Measurements from ENCODE around the gene GLIS1. TPM values are rescaled to one million over a fixed set of nuclear protein-coding genes. Genes with fewer than 3 reads are reported as not detected.
A peak's percentile ranks its signal among the peaks of the same experiment; 100 is the strongest.

The GLIS1 gene
- total RNA-seq, 1 donor from 2014 or later: not detected

- no peak for TF ChIP-seq CTCF (IDR thresholded peaks at IDR 0.05)
- H3K27ac ChIP-seq: no peak overlapping the region
- no peak overlapping the region for H3K4me3 ChIP-seq
- peaks cover 0 to 5% of the 10 kb centered on the region in 2 donors for H3K9me3 ChIP-seq
- no peaks in the 10 kb centered on the region for H3K4me1 ChIP-seq
- no peak for DNase-seq (ENCODE audit: low spot score in 2 of 2)
- no peaks in the 10 kb centered on the region for H3K27me3 ChIP-seq
- intact Hi-C loops (cut with DNase I): no loop called here
- H3K36me3 ChIP-seq: no peaks in the 10 kb centered on the region
Observed at GRCh38 chr1:53567450-53567849, 171.5 kb downstream of the GLIS1 start.

GRCh38 chr1:53563611-53564010, 175.4 kb downstream of the GLIS1 start:
- H3K9me3 ChIP-seq: peaks cover 0 to 5% of the 10 kb centered on the region in 2 donors
- no peak for TF ChIP-seq CTCF (IDR thresholded peaks at IDR 0.05)
- H3K4me3 ChIP-seq: no peak overlapping the region
- no peaks in the 10 kb centered on the region for H3K4me1 ChIP-seq
- no peak for DNase-seq (ENCODE audit: low spot score in 2 of 2)
- H3K27ac ChIP-seq: no peak overlapping the region
- no peaks in the 10 kb centered on the region for H3K36me3 ChIP-seq
- no peaks in the 10 kb centered on the region for H3K27me3 ChIP-seq
- intact Hi-C loops (cut with DNase I): no loop called here

DNA sequence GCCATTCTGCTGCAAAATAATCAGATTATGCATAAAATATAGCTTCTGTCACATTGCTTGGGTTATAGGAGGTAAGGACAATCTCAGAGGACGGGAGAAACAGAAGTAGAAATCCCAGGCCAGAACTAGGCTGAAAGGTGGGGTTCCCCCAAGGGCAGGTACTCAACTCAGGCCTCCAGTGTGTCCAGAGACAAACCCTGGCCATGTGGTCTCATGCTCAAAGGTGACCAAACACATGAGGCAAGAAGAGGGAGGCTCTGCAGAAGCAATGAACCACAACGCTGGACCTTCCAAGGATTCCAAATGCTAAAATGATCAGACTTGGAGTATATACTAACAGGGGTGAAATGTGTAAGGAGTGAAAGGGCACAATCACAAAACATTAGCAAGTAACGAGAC, 176.0 kb downstream of the GLIS1 start:
- H3K27me3 ChIP-seq: no peaks in the 10 kb centered on the region
- H3K36me3 ChIP-seq: no peaks in the 10 kb centered on the region
- no peak overlapping the region for H3K27ac ChIP-seq
- peaks cover 0 to 5% of the 10 kb centered on the region in 2 donors for H3K9me3 ChIP-seq
- no peak overlapping the region for H3K4me3 ChIP-seq
- no peak for TF ChIP-seq CTCF (IDR thresholded peaks at IDR 0.05)
- no peaks in the 10 kb centered on the region for H3K4me1 ChIP-seq
- peak in 1 of 2 donors; percentile 57 for DNase-seq (ENCODE audit: low spot score in 2 of 2)
- intact Hi-C loops (cut with DNase I): no loop called here

GRCh38 chr1:53562291-53562980, 176.5 kb downstream of the GLIS1 start:
- H3K9me3 ChIP-seq: peaks cover 0 to 2% of the 10 kb centered on the region in 2 donors
- intact Hi-C loops (cut with DNase I): no loop called here
- no peaks in the 10 kb centered on the region for H3K4me1 ChIP-seq
- no peak overlapping the region for H3K27ac ChIP-seq
- no peak for TF ChIP-seq CTCF (IDR thresholded peaks at IDR 0.05)
- peak in 1 of 2 donors; percentile 48 for DNase-seq (ENCODE audit: low spot score in 2 of 2)
- no peak overlapping the region for H3K4me3 ChIP-seq
- H3K27me3 ChIP-seq: no peaks in the 10 kb centered on the region
- H3K36me3 ChIP-seq: no peaks in the 10 kb centered on the region

GRCh38 chr1:53561503-53562105, 177.4 kb downstream of the GLIS1 start:
- Histone ChIP-seq H3K27me3 (no peaks in the 10 kb centered on the region), H3K4me1 (no peaks in the 10 kb centered on the region), H3K4me3 (no peak overlapping the region), H3K27ac (no peak overlapping the region), H3K36me3 (no peaks in the 10 kb centered on the region), H3K9me3 (no peaks in the 10 kb centered on the region)
- intact Hi-C loops (cut with DNase I): no loop called here
- DNase-seq (ENCODE audit: low spot score in 2 of 2): peak in 1 of 2 donors; percentile 57
- no peak for TF ChIP-seq CTCF (IDR thresholded peaks at IDR 0.05)
